ENCODE data around the gene CFAP53. TPM values are rescaled to one million over a fixed set of nuclear protein-coding genes. Genes with fewer than 3 reads are reported as not detected.

The CFAP53 gene
- polyA plus RNA-seq, 1 of the 3 experiments (the other 2 are of a cell fraction), result 1.6 TPM

- POLR2A ChIA-PET, result interaction anchor here (0.6 to 0.7 kb wide), 2 partner anchors 9 to 26 kb away, joined by 3 to 5 read pairs; no protein-coding TSS in a partner anchor
- CTCF ChIA-PET, result interaction anchor here (2.0 kb wide), 1 partner anchor 50 kb away, joined by 7 read pairs; no protein-coding TSS in a partner anchor
These were observed 41.1 kb upstream of the CFAP53 start for GRCh38 chr18:50307400-50307737.

More at GRCh38 chr18:50307400-50307737, 41.1 kb upstream of the CFAP53 start:
- no peak overlapping the region for H3K9ac ChIP-seq
- peak overlapping the region; percentile 80 for H2AFZ ChIP-seq (ENCODE audit: low read depth)
- H3K4me3 ChIP-seq (ENCODE audit: low read depth in 2 of 2, low read length in 1 of 2), result peak overlapping the region; percentile 59 to 60
- 0% methylated on average over 7 of the region's 8 CpGs for WGBS (ENCODE audit: low lambda C conversion rate)
- H3K4me2 ChIP-seq, result peak overlapping the region; percentile 70
- no peaks in the 10 kb centered on the region for H3K9me2 ChIP-seq
- no peak for TF ChIP-seq JUND (IDR thresholded peaks at IDR 0.05)
- TF ChIP-seq FOXM1 (IDR thresholded peaks at IDR 0.05; ENCODE audit: low read depth), result no peak
- no peak for TF ChIP-seq MXI1 (IDR thresholded peaks at IDR 0.05; ENCODE audit: low read depth, low read length)
- no peak for TF ChIP-seq EP300 (IDR thresholded peaks at IDR 0.05; ENCODE audit: borderline replicate concordance in 1 of 2, low read depth in 1 of 2, low read length in 1 of 2)
- TF ChIP-seq RAD21 (IDR thresholded peaks at IDR 0.05; ENCODE audit: low read length), result no peak
- TF ChIP-seq USF2 (IDR thresholded peaks at IDR 0.05; ENCODE audit: borderline replicate concordance, low read depth, low read length), result no peak
- no peak for TF ChIP-seq GABPA (IDR thresholded peaks at IDR 0.05; ENCODE audit: low read depth)
- TF ChIP-seq NFIC (IDR thresholded peaks at IDR 0.05; ENCODE audit: borderline replicate concordance), result no peak
- TF ChIP-seq, protein P1, sequence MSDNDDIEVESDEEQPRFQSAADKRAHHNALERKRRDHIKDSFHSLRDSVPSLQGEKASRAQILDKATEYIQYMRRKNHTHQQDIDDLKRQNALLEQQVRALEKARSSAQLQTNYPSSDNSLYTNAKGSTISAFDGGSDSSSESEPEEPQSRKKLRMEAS (IDR thresholded peaks at IDR 0.05; ENCODE audit: low read depth), result no peak
- TF ChIP-seq EZH2phosphoT487 (IDR thresholded peaks at IDR 0.05; ENCODE audit: borderline replicate concordance, low read depth), result no peak
- TF ChIP-seq SMC3 (IDR thresholded peaks at IDR 0.05; ENCODE audit: low read depth, low read length), result no peak
- no peak for TF ChIP-seq FOSL2 (IDR thresholded peaks at IDR 0.05; ENCODE audit: borderline replicate concordance, low read depth)
- no peak for TF ChIP-seq TCF12 (IDR thresholded peaks at IDR 0.05)
- TF ChIP-seq, protein P2, sequence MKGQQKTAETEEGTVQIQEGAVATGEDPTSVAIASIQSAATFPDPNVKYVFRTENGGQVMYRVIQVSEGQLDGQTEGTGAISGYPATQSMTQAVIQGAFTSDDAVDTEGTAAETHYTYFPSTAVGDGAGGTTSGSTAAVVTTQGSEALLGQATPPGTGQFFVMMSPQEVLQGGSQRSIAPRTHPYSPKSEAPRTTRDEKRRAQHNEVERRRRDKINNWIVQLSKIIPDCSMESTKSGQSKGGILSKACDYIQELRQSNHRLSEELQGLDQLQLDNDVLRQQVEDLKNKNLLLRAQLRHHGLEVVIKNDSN (IDR thresholded peaks at IDR 0.05; ENCODE audit: borderline replicate concordance, low read depth), result no peak
- no peak for TF ChIP-seq RXRA (IDR thresholded peaks at IDR 0.05; ENCODE audit: borderline replicate concordance, low read depth)
- no peak for TF ChIP-seq CTCF (IDR thresholded peaks at IDR 0.05)
- no peak for TF ChIP-seq MEF2A (IDR thresholded peaks at IDR 0.05; ENCODE audit: borderline replicate concordance, low read depth)
- no peaks in the 10 kb centered on the region for H3K36me3 ChIP-seq (replicated peaks in 1 of 2; ENCODE audit: control insufficient read depth in 1 of 2, insufficient read depth in 2 of 2, low read length in 1 of 2)
- DNase-seq, result no peak
- H3K4me1 ChIP-seq (ENCODE audit: control insufficient read depth in 1 of 2, insufficient read depth in 2 of 2, low read depth in 1 of 2, low read length in 1 of 2), result peaks cover 0 to 8% of the 10 kb centered on the region in 2 experiments; a peak in 1 of 4 replicates
- no peaks in the 10 kb centered on the region for H3K79me2 ChIP-seq (ENCODE audit: insufficient read depth)
- H3K9me3 ChIP-seq, result 0 out of 2 replicates have a peak, but pooled peaks cover 4% of the 10 kb centered on the region
- H4K20me1 ChIP-seq (ENCODE audit: insufficient read depth), result no peaks in the 10 kb centered on the region
- peaks cover 11% of the 10 kb centered on the region; the same call in 1 of the 2 replicates for H3K27me3 ChIP-seq (ENCODE audit: insufficient read depth)
- no peak overlapping the region; a peak in 1 of 4 replicates for H3K27ac ChIP-seq (ENCODE audit: low read depth in 2 of 2, low read length in 1 of 2)
- no peaks in the 10 kb centered on the region for H3F3A ChIP-seq (replicated peaks; ENCODE audit: insufficient read depth)
